GM12878 (cell line): Measurements from ENCODE around the gene DACT3. TPM values are rescaled to one million over a fixed set of nuclear protein-coding genes. Genes with fewer than 3 reads are reported as not detected.

Experiments
- ATAC-seq: fragments of 200-7000 bp; cut with Tn5 transposase; 3 replicates; pipeline ENCODE4 v1.9.1; 2020; ENCODE audit warnings: mild to moderate bottlenecking, moderate library complexity
- BruUV-seq: library from RNA; stranded (reverse); fragments of 400-500 nt; replicated peaks from 2 replicates; lab custom pipeline; 2021; lab: Mats Ljungman, UMichigan
- CTCF ChIA-PET: fragments of 300-600 bp; sonication (Branson Sonifier 250); formaldehyde crosslinking; extraction: SDS; loops from one replicate; lab custom pipeline; 2021; ENCODE audit warnings: inconsistent platforms; lab: Yijun Ruan, JAX
- POLR2A ChIA-PET: fragments of 350-600 bp; formaldehyde crosslinking; extraction: SDS; loops from one replicate; lab custom pipeline; 2021; ENCODE audit warnings: inconsistent platforms; lab: Charles Lee
- RAD21 ChIA-PET: fragments of 300-600 bp; sonication (Branson Sonifier 250); formaldehyde crosslinking; loops from one replicate; lab custom pipeline; 2023; ENCODE audit warnings: antibody characterized with exemption; ENCODE audit not compliant: unreplicated experiment; lab: Charles Lee
- SMC1A ChIA-PET: fragments of 300-600 bp; sonication (Branson Sonifier 250); formaldehyde crosslinking; loops from one replicate; lab custom pipeline; 2023; ENCODE audit not compliant: unreplicated experiment, uncharacterized antibody; lab: Charles Lee
- DNase-seq: peaks from one replicate; pipeline ENCODE4 v3.0.0-alpha.2; 2011; ENCODE audit warnings: low read depth, low spot score
- FAIRE-seq: peaks from 3 replicates; lab custom pipeline; 2011; peaks lifted over from hg19 to GRCh38; lab: Jason Lieb, UNC
- H2AFZ ChIP-seq: 2 replicates; pipeline ENCODE4 v1.6.0; 2011; ENCODE audit warnings: low read depth, low read length, control low read depth; ENCODE audit not compliant: control insufficient read depth
- H3K27ac ChIP-seq: 2 replicates; pipeline ENCODE4 v1.5.1; 2011; ENCODE audit warnings: control low read depth; ENCODE audit not compliant: control insufficient read depth, insufficient read depth
- H3K27me3 ChIP-seq, 2 experiments: replicated peaks in 1 of 2; 2 replicates each; pipeline versions ENCODE4 v1.6.0 to v1.6.1; 2011; ENCODE audit warnings: low read length in 1 of 2; ENCODE audit not compliant: control insufficient read depth in 2 of 2, insufficient read depth in 2 of 2
- H3K36me3 ChIP-seq, 2 experiments: 2 replicates each; pipeline ENCODE4 v1.5.1; 2011; ENCODE audit warnings: low read length in 1 of 2; ENCODE audit not compliant: control insufficient read depth in 2 of 2, insufficient read depth in 2 of 2
- H3K4me1 ChIP-seq: 2 replicates; pipeline ENCODE4 v1.6.1; 2011; ENCODE audit warnings: mild to moderate bottlenecking, low read length, moderate library complexity, mixed read lengths; ENCODE audit not compliant: control insufficient read depth, insufficient read depth
- H3K4me2 ChIP-seq: 2 replicates; pipeline ENCODE4 v1.6.0; 2011; ENCODE audit warnings: control low read depth; ENCODE audit not compliant: control insufficient read depth, insufficient read depth
- H3K4me3 ChIP-seq: fragments of 200-600 bp; sonication (generic); 2 replicates; pipeline ENCODE4 v1.5.1; 2016
- H3K79me2 ChIP-seq: 2 replicates; pipeline ENCODE4 v1.6.0; 2011; ENCODE audit warnings: low read length; ENCODE audit not compliant: control insufficient read depth, insufficient read depth
- H3K9ac ChIP-seq: 2 replicates; pipeline ENCODE4 v1.8.0; 2011; ENCODE audit warnings: low read length, control low read depth, mixed read lengths; ENCODE audit not compliant: control insufficient read depth, insufficient read depth
- H3K9me3 ChIP-seq: replicated peaks from 3 replicates; pipeline ENCODE4 v1.5.1; 2011; ENCODE audit warnings: mild to moderate bottlenecking, low read length; ENCODE audit not compliant: control insufficient read depth, insufficient read depth
- H4K20me1 ChIP-seq: 2 replicates; pipeline ENCODE4 v1.6.0; 2011; ENCODE audit not compliant: control insufficient read depth, insufficient read depth
- BACH1 ChIP-seq: fragments of 450-650 bp; IDR thresholded peaks from 2 replicates; pipeline ENCODE4 v1.6.1; 2017; ENCODE audit warnings: mild to moderate bottlenecking, borderline replicate concordance
- BHLHE40 ChIP-seq, 2 experiments: fragments of 450-650 bp in 1 of 2; IDR thresholded peaks; 2 replicates each; pipeline ENCODE4 v1.6.1; 2011 to 2017; ENCODE audit warnings: low read depth in 2 of 2, borderline replicate concordance in 1 of 2, improper control_type of control experiment in 1 of 2, low read length in 1 of 2, mild to moderate bottlenecking in 1 of 2
- CBFB ChIP-seq: IDR thresholded peaks from 2 replicates; pipeline ENCODE4 v1.6.1; 2016; ENCODE audit warnings: antibody characterized with exemption, low read depth
- HDGF ChIP-seq: fragments of 450-650 bp; IDR thresholded peaks from 2 replicates; pipeline ENCODE4 v1.6.1; 2016; ENCODE audit warnings: antibody characterized with exemption
- IKZF1 ChIP-seq: fragments of 450-650 bp; conservative IDR thresholded peaks from 2 replicates; pipeline ENCODE4 v1.6.1; 2017; ENCODE audit warnings: antibody characterized with exemption, mild to moderate bottlenecking
- IKZF2 ChIP-seq, 2 experiments: fragments of 450-650 bp; IDR thresholded peaks; 2 replicates each; pipeline ENCODE4 v1.6.1; 2017; ENCODE audit warnings: mild to moderate bottlenecking in 2 of 2, moderate library complexity in 2 of 2
- IRF5 ChIP-seq: fragments of 450-650 bp; IDR thresholded peaks from 2 replicates; pipeline ENCODE4 v1.6.1; 2017; ENCODE audit warnings: borderline replicate concordance
- JUND ChIP-seq: IDR thresholded peaks from 2 replicates; pipeline ENCODE4 v1.6.1; 2012; ENCODE audit warnings: low read depth, mild to moderate bottlenecking, low read length, improper control_type of control experiment, moderate library complexity
- PML ChIP-seq: IDR thresholded peaks from 2 replicates; pipeline ENCODE4 v1.6.1; 2012; ENCODE audit warnings: low read length, inconsistent platforms
- POLR2A ChIP-seq: IDR thresholded peaks from 2 replicates; pipeline ENCODE4 v1.6.1; 2011; ENCODE audit warnings: low read depth, mild to moderate bottlenecking, low read length
- POLR2AphosphoS2 ChIP-seq: IDR thresholded peaks from 2 replicates; pipeline ENCODE4 v1.6.1; 2011; ENCODE audit warnings: low read depth, mild to moderate bottlenecking, low read length, improper control_type of control experiment, moderate library complexity
- SMAD5 ChIP-seq: IDR thresholded peaks from 2 replicates; pipeline ENCODE4 v1.6.1; 2016; ENCODE audit warnings: antibody characterized with exemption, low read depth
- ZNF622 ChIP-seq: fragments of 450-650 bp; IDR thresholded peaks from 2 replicates; pipeline ENCODE4 v1.6.1; 2017; ENCODE audit warnings: mild to moderate bottlenecking, inconsistent platforms
- WGBS: methylation state at CpG from one replicate; pipeline ENCODE4 v1.1.6; 2016; ENCODE audit warnings: low lambda C conversion rate; ENCODE audit not compliant: insufficient replicate concordance, insufficient coverage; ENCODE audit errors: missing lambda C conversion rate; 5-methylcytosine and 5-hydroxymethylcytosine counted together
- in situ Hi-C: fragments of 300-500 bp; cut with MboI; formaldehyde crosslinking; loops from 9 replicates; pipeline ENCODE4 v1.14.3; 2018; ENCODE audit warnings: mixed read lengths
- intact Hi-C: fragments of 100-400 bp; cut with micrococcal nuclease; formaldehyde crosslinking; loops from one replicate; pipeline ENCODE4 v1.14.2; 2022; ENCODE audit not compliant: unreplicated experiment
- polyA plus RNA-seq, 11 experiments: library from polyadenylated mRNA; depleted of rRNA in 4 of 11; unstranded in 6 of 11; stranded (reverse) in 5 of 11; fragments of >200 nt; fragmentation: Nextera tagmentation in 4 of 11; fragmentation: Illumina TruSeq in 1 of 11; extraction: Ambion mirVana in 4 of 11; extraction: Trizol in 1 of 11; gene quantifications; 1 replicate in 1 of 11; 2 replicates in 10 of 11; pipeline versions ENCODE4 v1.2.1 to v1.2.3, GENCODE V29; 2011 to 2016; ENCODE audit warnings: inconsistent platforms in 2 of 11, missing spikeins in 2 of 11, low read depth in 1 of 11
- total RNA-seq, 4 experiments: library from RNA; depleted of rRNA in 3 of 4; stranded (reverse); fragments of >200 nt in 3 of 4; fragmentation: Illumina TruSeq in 1 of 4; extraction: Trizol in 1 of 4; gene quantifications; 2 replicates each; pipeline versions ENCODE4 v1.2.1 to v1.2.3, GENCODE V29; 2013 to 2021
- TF ChIP-seq, protein P1 (sequence below): IDR thresholded peaks from 2 replicates; pipeline ENCODE4 v1.6.1; 2012; ENCODE audit warnings: low read length, inconsistent platforms
- TF ChIP-seq, protein P2 (sequence below): fragments of 450-650 bp; conservative IDR thresholded peaks from 2 replicates; pipeline ENCODE4 v1.6.1; 2017; ENCODE audit warnings: mild to moderate bottlenecking, moderate library complexity
- TF ChIP-seq, protein P3 (sequence below): fragments of 450-650 bp; IDR thresholded peaks from 2 replicates; pipeline ENCODE4 v1.6.1; 2016; ENCODE audit warnings: mild to moderate bottlenecking

The DACT3 gene
- total and polyA plus RNA-seq, 10 of the 15 experiments (the other 5 are each of a cell fraction or from before 2014, with no cell fraction given) = 0.05 to 2.5 (median 0.35) TPM; not detected in 1

GRCh38 chr19:46610851-46611770 is 49.9 kb downstream of the DACT3 start:
- DNase-seq (no peak), FAIRE-seq (no peak), ATAC-seq (peak; percentile 40)
- H3K4me3 ChIP-seq = no peak overlapping the region
- no TSS peak for BruUV-seq
- POLR2A ChIA-PET = interaction anchor here (0.5 to 5.5 kb wide), 5 partner anchors 10 to 103 kb away, joined by 5 to 45 read pairs (median 7); partner anchors contain the start of genes CALM3, DACT3 and GNG8
- in situ Hi-C loops = loop anchor here (5.0 kb wide), 1 partner anchor 51 kb away; the partner anchor contains the start of gene DACT3
- WGBS = 58% methylated on average over 17 of the region's 17 CpGs
- H3K27ac ChIP-seq = no peak overlapping the region; the same call in 1 of the 2 replicates
- no peaks in the 10 kb centered on the region for H3K9me3 ChIP-seq
- H2AFZ ChIP-seq = no peak overlapping the region
- CTCF ChIA-PET = interaction anchor here (0.7 to 13.7 kb wide), 11 partner anchors 10 to 257 kb away, joined by 3 to 434 read pairs (median 5); partner anchors contain the start of genes CALM3, DACT3, FKRP and GNG8
- RAD21 ChIA-PET = interaction anchor here (1.7 to 11.8 kb wide), 4 partner anchors 9 to 81 kb away, joined by 6 to 245 read pairs (median 28); partner anchors contain the start of genes CALM3 and DACT3
- peaks cover 1% of the 10 kb centered on the region for H3K79me2 ChIP-seq
- H4K20me1 ChIP-seq = peaks cover 10% of the 10 kb centered on the region
- peaks cover 32 to 38% of the 10 kb centered on the region in 2 experiments for H3K36me3 ChIP-seq
- intact Hi-C loops = loop anchor here (5.0 kb wide), 1 partner anchor 106 kb away; the partner anchor contains the start of gene PRKD2
- H3K4me1 ChIP-seq = peaks cover 27% of the 10 kb centered on the region
- SMC1A ChIA-PET = interaction anchor here (0.6 to 17.6 kb wide), 6 partner anchors 10 to 321 kb away, joined by 3 to 286 read pairs (median 4); partner anchors contain the start of genes CALM3 and DACT3
- H3K4me2 ChIP-seq = peak overlapping the region; percentile 75
- H3K9ac ChIP-seq = no peak overlapping the region
- no peaks in the 10 kb centered on the region for H3K27me3 ChIP-seq
- TF ChIP-seq HDGF (peak; percentile 43; the same call in 1 of the 2 replicates), BACH1 (peak; percentile 19; the same call in 1 of the 2 replicates), IRF5 (peak; percentile 53; the same call in 1 of the 2 replicates), POLR2A (peak; percentile 74), IKZF2 (IDR thresholded peaks at IDR 0.05) (peak in 1 of 2 experiments; percentile 51; a peak in 2 of 4 replicates), CBFB (peak; percentile 71), PML (peak; percentile 69; the same call in 1 of the 2 replicates), BHLHE40 (IDR thresholded peaks at IDR 0.05; ENCODE audit: borderline replicate concordance in 1 of 2, low read depth in 2 of 2, low read length in 1 of 2) (peak; percentile 82 to 87), IKZF1 (peak; percentile 52), SMAD5 (peak; percentile 7; the same call in 1 of the 2 replicates), ZNF622 (no peak), JUND (no peak), POLR2AphosphoS2 (peak; percentile 88)
- TF ChIP-seq, protein P1, sequence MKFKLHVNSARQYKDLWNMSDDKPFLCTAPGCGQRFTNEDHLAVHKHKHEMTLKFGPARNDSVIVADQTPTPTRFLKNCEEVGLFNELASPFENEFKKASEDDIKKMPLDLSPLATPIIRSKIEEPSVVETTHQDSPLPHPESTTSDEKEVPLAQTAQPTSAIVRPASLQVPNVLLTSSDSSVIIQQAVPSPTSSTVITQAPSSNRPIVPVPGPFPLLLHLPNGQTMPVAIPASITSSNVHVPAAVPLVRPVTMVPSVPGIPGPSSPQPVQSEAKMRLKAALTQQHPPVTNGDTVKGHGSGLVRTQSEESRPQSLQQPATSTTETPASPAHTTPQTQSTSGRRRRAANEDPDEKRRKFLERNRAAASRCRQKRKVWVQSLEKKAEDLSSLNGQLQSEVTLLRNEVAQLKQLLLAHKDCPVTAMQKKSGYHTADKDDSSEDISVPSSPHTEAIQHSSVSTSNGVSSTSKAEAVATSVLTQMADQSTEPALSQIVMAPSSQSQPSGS = peak; percentile 57; the same call in 1 of the 2 replicates
- TF ChIP-seq, protein P2, sequence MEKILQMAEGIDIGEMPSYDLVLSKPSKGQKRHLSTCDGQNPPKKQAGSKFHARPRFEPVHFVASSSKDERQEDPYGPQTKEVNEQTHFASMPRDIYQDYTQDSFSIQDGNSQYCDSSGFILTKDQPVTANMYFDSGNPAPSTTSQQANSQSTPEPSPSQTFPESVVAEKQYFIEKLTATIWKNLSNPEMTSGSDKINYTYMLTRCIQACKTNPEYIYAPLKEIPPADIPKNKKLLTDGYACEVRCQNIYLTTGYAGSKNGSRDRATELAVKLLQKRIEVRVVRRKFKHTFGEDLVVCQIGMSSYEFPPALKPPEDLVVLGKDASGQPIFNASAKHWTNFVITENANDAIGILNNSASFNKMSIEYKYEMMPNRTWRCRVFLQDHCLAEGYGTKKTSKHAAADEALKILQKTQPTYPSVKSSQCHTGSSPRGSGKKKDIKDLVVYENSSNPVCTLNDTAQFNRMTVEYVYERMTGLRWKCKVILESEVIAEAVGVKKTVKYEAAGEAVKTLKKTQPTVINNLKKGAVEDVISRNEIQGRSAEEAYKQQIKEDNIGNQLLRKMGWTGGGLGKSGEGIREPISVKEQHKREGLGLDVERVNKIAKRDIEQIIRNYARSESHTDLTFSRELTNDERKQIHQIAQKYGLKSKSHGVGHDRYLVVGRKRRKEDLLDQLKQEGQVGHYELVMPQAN = no peak
- TF ChIP-seq, protein P3, sequence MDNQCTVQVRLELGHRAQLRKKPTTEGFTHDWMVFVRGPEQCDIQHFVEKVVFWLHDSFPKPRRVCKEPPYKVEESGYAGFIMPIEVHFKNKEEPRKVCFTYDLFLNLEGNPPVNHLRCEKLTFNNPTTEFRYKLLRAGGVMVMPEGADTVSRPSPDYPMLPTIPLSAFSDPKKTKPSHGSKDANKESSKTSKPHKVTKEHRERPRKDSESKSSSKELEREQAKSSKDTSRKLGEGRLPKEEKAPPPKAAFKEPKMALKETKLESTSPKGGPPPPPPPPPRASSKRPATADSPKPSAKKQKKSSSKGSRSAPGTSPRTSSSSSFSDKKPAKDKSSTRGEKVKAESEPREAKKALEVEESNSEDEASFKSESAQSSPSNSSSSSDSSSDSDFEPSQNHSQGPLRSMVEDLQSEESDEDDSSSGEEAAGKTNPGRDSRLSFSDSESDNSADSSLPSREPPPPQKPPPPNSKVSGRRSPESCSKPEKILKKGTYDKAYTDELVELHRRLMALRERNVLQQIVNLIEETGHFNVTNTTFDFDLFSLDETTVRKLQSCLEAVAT = peak; percentile 55; the same call in 1 of the 2 replicates
